Retina (tissue), 1 donor: ENCODE results near the gene CDH23.
A peak's percentile ranks its signal among the peaks of the same experiment; 100 is the strongest.

Experiments used
- DNase-seq: peaks from one replicate; pipeline ENCODE4 v3.0.0-alpha.2; 2016

CDH23 gene

DNA sequence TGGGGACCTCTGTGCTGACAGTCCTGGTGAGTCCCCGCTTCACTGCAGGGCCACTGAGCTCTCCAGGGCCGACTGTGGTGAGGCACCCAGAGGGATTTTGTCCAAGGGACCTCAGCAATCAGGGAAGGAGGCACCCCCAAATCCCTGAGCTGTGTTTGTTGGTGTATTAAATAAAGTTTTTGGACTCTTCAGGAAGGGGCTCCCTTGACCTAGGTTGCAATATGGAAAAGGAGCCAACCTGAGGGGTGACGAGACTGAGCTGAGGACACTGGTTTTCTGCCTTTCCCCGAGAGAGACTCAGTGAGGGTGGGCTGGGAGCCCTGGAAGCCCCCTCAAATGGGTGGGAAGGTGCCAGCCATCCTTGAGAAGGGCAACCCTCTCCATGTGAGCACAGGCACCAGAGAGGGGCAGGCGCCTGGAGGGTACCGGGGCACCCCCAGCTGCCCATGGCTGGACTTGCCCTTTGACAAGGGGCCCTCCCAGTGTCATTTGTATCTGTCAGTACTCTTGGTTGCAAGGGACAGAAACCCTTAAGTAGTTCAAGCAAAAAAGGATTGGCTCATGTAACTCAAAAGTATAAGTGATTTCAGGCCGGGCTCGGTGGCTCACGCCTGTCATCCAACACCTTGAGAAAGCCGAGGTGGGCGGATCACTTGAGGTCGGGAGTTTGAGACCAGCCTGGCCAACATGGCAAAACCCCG, 250.0 kb downstream of the CDH23 start:
- no peak for DNase-seq

DNA sequence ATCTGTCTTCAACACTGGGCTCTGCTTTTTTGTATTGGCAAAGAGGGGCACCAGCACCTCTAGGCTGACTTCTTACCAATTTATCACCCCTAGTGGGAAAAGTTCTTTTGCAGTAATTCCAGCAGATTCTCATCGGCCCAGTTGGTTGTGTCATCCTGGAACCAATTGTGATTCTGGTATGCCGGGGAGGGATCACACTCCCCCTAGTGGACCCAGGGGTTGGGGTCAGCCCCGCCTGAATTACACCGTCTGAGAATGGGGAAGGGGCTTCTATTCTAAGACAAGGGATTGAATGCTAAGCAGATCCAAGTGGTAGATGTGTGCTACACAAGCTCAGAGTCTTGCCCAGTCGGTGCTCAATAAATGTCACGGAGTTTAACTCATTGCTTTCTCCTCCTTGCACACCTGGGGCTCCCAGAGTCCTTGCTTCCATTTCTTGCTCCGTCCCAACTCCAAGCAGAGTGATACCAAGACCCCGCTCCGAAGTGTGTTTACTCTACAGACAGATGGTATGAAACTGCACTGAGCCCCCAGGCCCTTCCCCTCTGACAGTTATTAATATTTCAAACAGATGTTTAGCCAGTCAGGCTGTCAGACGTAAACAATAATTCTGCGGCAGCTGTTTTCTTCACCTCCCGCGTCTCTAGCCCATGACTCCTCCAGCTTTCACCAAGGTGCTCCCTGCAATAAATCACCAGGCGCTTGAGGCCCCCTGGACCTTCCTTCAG, 251.0 kb downstream of the CDH23 start:
- no peak for DNase-seq

DNA sequence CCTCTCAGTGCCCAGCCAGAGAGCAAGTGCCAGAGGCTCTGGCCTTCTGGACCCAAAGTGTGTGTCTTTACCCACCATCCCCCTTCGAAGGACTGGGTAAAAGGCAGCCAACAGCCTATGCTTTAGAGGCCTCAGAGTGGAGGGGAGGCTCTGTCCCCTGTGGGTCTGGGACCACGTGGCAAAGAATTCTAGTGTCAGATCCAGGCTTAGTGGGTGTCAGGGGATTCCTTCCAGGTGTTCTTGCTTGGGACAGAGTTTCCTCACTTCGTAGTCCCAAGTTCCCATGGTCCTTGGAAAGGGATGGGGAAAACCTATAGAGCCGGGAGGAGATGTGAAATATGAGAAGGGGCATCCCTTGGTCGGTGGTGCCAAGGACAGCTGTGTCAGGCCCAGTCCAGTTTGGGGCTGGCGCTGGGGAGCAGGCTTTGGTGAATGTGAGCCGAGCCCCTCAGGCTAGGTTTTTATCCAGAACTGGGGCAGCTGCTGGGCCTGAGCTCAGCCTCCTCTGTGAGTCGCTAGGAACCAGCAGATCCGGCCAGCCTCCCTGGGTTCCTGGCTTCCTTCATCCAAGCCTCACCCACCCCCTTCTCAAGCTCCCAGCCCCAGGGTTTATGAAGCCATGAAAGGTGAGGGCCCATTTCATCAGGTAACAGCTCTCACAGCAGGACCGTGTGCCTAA, 251.7 kb downstream of the CDH23 start:
- no peak for DNase-seq

DNA sequence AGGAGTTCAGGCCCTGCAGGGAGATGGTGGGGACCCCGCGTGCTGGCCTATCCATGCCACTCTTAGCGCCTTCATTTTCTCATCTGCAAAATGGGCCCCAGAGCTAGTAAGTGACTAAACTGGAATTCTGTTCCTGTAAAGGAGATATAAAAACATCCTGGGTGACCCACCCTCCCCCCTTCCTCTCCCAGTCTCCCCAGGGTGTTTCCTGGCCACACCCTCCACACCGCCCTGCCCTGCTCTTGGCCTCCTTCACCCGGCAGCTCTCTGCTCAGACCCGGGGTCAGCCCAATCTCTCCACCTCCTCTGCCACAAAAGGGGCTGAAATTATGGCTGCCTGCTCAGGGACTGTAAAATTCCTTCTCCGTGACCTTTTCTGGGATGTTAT, 252.2 kb downstream of the CDH23 start:
- DNase-seq = no peak

DNA sequence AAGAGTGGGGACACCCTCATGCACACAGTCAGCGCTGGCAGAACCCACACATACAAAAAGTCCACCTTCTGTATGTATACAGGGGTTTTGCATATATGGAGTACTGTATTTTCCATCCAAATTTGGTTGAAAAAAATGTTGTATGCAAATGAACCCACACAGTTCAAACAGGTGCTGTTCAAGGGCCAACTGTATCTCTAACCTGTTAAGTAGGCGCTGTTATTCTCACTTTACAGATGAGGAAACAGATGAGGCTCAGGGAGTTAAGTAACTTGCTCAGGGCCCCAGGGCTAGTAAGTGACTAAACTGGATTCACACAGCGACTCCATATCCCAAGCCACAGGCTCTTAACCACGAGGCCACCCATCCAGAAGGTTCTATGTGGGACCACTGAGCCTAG, 252.9 kb downstream of the CDH23 start:
- DNase-seq = no peak

DNA sequence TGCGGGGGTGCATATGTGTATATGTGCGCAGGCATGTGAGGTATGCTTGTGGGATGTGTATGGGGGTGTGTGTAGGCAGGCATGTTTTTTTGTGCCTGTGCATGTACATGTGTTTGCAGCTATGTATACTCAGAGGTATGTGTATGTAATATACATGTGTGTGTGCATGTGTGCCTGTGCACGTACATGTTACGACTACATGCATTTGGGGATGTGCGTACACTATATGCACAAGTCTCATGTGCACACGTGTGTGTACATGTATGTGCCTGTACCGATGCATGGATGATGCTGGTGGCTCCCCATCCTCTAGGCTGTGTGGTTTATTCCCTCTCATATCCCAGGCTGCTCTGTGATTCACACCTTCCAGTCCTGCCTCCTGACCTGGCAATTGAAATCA, 253.7 kb downstream of the CDH23 start:
- no peak for DNase-seq

DNA sequence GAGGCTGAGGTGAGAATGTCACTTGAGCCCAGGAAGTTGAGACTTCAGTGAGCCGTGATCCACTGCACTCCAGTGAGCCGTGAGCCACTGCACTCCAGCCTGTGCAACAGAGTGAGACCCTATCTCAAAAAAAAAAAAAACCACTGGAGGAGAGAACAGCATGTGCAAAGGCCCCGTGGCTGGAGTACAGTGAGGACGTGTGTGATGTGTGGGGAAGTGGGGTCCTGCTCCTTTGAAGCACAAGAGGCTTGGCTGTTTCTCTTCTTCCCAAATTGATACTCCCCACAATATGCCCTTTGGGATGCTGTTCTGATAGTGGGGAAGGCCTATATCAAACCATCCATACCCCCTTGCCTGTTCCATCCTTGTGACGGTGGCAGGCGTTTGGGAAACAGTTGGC, 254.7 kb downstream of the CDH23 start:
- no peak for DNase-seq

DNA sequence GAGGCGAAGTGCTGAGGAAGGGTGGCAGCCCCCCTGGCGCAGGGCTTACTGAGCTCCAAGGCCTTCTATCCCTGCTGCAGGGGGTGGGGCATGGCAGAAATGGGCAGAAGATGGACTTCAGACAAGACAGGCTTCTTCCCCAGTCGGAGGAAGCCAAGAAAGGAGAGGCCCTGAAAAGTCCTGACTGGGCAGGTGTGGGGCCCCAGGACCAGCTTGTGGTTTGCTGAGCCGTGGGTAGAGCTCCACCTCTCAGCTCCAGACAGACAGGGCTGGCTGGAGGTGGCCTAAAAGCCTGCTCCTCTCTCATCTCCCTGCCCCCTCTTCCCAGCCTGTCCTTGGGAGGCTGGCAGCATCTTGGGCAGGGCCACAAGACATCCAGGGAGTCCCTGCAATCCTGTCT, 255.2 kb downstream of the CDH23 start:
- no peak for DNase-seq

DNA sequence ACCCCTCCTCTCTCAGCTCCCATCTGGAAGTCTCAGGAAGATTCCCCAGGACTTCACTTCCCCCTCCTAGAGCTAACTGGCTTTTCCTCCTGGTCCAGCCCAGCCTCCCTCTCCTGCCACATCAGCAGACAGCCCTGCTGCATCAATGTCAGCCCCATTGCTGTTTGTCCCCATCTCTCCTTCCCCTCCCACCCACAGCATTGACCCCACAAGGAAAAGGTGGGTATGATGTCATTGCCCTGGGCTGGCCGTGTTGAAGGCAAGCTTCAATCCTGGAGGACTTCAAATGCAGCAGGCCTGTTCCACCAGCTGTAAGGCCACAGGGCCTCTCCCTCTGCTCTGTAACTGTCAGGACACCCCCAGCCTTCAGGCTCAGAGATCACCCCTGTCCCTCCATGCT, 256.3 kb downstream of the CDH23 start:
- no peak for DNase-seq

DNA sequence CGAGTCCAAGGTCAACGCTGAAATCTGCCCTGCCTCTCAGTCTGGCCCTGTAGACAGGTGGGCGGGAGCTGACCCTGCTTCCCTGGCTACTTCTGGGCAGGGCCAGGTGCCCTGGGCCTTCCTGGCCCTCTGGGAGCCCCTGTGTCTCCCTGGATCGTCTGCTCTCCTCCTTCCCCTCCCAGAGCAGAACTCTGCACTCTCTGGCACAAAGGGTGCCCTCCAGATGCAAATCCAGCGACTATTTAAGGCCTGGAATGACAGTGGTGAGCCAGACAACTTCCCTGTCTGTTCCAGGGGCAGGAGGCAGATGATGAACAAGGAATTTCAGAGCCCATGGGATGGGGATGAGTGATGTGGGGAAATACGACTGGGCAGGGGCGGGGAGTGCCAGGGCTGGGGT, 259.5 kb downstream of the CDH23 start:
- no peak for DNase-seq

DNA sequence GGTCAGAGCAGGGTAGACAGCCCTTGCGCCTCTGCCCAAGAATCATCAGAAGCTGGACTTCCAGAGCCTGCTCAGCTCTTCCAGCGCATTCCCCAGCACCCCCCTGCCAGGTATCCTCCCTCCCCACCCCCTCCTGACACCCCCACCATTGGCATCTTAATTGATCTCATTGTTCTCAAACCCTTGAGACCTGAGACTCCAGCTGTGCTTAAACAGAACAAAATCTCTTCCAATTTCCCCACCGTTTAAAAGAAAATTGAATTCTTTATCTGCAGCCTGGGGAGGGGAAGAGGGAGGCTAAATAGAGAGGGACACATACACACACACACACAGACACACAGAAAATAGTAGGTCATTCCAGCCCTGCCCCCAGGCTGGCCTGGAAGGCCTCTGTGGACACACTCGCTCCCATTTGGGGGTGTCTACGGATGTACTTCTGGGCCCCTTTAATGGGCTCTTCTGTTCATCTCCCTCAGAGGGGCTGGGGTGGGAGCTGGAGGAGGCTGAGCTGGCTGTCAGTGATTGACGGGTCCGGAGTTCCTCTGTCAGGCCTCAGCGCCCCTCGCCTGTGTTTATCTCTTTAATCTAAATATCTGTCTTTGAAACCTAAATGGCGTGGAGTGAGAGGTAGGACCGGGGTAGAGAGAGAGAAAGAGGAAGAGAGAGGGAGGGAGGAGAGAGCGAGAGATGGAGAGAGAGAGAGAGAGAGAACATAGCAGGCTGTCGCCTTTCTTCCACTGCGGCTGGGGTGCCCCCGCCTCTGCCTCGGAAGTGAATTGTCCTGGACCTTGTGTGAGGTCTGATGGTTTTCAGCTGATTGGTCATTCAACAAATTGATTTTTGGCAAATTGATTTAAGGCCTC, 261.1 kb downstream of the CDH23 start:
- peak; percentile 74 for DNase-seq

DNA sequence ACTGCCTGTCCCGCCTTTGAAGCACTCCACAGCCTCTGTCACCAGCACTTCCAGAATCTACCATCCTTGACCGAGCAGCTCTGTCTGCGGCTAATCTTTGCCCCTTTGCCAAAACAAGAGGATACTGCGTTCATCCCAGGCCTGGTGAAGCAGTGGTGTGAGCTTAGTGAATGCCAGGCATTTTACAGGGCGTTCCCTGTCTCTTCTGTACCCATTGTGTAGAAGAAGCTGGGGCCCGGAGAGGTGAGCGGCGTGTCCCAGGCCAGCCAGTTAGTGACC, 261.7 kb downstream of the CDH23 start:
- peak; percentile 67 for DNase-seq

DNA sequence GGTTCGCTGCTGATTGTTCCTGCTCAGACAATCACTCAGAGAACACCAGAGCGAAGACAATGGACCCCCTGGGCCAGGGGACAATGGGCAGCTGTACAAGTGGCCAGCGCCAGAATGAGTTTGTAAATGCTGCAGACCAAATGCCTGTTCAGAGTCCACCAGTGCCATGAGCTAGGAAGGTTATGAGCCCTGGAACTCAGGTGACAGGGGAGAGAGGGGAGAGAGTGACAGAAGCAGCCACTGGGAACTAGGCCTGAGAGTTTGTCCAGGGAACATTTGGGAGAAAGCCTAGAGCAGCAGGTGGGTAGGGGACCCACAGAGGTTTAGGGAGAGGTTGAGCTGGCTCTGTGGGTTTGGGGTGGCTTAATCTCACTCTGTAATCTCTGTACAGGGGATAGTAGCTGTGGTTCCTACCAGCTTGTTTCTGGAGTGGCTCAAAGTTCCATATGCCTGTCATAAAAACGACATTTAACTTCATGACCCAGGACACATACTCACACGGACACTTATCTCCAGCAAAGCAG, 262.5 kb downstream of the CDH23 start:
- peak; percentile 68 for DNase-seq

DNA sequence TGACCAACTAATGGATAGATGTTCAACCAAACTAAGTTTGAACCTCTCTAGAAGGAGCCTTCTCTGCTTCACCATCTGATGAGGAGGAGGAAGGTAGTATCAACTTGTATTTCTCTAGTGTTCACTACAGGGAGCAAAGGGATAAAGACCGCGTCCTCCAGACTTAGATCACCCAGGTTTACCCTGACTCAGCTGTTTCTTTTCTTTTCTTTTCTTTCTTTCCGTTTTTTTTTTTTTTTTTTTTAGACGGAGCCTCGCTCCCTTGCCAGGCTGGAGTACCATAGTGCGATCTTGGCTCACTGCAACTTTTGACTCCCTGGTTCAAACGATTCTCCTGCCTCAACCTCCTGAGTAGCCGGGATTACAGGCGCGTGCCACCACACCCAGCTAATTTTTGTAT, 263.0 kb downstream of the CDH23 start:
- DNase-seq = no peak

DNA sequence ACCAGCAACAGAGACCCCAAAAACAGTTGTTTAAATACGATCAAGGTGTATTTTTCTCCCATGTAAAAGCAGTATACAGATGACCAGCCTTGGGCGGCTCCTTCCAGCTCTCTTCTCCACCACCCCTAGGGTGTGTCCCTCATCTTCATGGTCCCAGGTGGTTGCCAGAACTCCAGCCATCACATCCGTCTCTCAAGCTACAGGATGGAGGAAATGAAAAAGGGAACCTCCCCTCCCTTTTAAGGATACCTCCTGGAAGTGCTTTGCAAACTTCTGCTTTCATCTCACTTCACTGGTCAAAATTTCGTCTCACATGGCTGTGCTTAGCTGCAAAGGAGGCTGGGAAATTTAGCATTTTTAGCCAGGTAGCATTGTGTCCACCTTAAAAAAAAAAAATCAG, 263.6 kb downstream of the CDH23 start:
- DNase-seq = no peak

DNA sequence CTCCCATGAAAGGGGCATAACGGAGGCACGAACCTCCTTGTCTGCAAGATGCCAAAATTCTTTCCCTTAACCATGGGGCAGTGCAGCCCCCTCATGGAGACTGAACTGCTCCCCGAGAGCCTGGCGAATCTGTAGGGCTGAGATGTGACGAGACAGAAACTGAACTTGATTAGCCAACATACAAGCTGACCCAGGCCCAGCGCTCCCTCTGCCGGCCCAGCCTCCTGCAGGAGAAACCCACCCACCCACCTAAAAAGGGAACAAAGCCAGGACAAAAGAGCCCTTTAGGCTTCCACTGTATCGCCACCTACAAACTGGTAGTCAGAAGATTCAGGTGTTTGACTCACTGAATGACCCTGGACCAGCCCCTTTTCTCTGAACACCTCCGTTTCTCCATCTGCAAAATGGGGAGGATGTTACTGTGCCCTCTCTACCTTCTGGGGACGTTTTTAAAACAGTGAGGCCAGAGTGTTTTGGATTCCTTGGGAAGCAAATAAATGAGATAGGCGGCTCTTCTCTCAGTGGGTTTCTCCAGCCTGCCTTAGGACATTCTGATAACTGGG, 264.4 kb downstream of the CDH23 start:
- DNase-seq = no peak

DNA sequence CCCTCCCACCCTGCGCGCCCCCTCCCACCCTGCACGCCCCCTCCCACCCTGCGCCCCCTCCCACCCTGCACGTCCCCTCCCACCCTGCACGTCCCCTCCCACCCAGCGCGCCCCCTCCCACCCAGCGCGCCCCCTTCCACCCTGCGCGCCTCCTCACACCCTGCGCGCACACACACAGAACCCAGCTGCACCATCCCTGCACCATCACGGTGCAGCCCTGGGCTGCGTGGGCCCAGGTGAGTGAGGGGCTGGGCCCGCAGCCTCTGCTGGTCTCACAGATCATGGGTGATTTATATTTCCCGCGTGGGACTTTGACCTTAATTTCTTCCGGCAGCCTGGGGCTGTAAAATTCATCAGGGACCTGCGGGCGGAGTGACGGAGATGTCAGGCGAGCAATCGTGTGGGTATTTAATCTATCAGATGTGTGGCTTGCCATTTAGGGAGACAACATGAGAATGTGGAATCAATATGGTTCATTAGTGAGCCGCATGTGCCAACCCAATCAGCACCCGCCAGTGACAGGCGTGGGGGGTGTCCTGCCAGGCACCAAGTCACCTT, 265.1 kb downstream of the CDH23 start:
- DNase-seq = peak; percentile 50

DNA sequence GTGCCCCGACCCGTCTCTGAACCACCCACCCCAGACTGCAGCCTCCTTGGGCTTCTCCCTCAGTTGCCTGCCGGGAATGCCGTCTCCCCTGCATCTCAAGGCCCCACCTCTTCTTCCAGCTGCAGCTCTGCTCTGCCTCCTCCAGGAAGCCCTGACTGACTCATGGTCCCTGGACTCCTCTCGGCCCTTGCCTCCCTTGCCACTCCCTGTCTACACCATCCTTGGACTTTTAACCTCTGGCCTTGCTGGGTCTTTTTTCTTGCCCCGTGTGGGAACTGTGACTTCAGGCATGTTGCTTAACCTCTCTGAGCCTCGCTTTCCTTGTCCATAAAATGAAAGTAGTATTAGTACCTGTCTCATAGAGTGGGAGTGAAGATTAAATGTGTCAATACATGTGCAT, 266.6 kb downstream of the CDH23 start:
- no peak for DNase-seq

DNA sequence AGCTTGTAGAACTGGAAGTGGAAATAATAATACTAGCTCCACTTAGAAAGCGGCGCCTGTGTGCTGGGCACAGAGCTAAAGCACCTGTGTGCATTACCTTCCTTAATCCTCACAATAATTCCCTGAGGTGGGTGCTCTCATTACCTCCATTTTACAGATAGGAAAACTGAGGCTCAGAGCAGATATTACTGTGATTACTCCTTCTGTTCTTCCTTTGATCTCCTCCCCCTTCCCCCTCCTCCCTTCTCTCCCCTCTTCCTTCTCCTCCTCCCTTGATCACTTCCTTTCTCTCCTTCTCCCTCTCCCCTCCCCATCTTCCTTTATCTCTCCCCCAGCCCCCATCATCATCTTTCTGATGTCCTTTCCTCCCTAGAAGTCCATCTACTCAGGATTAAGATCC, 267.9 kb downstream of the CDH23 start:
- DNase-seq = no peak

DNA sequence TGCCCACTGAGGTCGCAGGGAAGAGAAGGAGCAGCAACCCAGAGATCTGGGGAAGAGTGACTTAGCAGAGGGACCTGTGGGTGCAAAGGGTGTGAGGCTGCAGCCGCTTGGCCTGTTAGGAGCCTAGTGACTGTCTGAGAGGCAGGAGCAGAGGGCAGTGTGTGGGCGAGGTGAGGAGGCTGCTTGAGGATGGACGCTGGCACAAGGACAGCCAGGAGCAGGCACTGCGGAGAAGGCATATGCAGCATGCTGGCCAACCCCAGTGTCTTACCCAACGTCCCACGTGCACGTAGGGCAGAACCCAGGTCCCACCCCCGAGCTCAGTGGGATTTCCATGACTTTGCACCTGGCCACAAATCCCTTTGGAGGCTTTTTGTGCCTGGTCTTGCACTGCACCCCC, 268.7 kb downstream of the CDH23 start:
- no peak for DNase-seq

DNA sequence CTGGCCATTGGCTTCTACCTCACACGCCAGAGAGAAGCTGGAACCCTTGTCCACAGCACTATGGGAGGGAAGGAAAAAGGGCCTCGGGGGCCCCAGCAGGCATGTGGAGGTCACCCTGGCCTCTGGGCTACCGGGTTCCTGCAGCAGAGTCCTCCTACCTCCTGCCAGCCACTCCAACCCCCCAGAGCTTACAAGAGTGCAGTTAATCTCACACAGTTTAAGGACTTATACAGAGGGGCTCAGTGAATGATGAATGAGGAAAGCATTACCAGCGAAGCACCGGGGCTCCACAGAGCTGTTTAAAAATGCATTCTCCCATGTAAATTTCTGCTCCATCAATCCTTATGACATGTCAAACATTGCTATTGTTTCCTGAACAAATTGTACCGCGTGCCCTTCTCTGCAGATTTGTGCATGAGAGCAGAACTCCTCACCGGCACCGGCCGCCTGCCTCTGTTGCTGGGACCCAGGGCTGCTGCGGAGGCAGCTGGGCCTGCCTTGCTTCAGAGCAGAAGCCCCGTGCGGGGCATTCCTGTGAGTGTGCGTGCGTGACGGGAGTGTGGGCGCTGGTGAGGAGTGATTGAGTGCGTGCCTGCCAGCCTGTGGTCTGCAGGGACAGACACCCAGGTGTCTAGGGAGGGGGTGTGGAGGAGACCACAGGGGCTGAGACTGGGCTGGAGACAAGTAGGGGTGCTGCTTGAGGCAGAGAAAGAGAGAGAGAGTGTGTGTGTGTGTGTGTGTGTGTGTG, 270.1 kb downstream of the CDH23 start:
- peak; percentile 87 for DNase-seq

DNA sequence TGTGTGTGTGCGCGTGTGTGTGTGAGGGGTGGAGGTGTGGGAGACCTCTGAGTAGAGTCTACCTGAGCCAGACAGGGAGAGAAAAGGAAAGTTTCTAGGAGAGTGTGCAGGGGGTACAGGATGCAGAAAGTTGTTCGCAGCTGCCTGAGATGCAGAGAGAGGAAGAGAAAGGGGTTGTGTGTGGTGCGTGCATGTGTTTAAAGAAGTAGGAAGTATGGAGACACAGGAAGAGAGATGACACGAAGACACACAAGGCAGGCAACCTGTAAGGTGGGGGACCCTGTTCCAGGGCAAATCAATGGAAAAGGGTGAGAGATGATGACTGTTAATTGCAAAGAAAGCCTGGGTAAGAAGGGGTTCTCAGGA, 270.6 kb downstream of the CDH23 start:
- no peak for DNase-seq
